ENCODE measurements around the gene MRGPRX2.

The MRGPRX2 gene

GRCh38 chr11:19060629-19061028, at the start of gene MRGPRX2:
MRGPRX2 (minus strand) TSS chr11:19060717; CDS start chr11:19056402, 4,315 bp downstream.
- TF ChIP-seq CTCF (IDR thresholded peaks at IDR 0.05; ENCODE audit: low read depth, low read length) (no peak), EZH2phosphoT487 (IDR thresholded peaks at IDR 0.05; ENCODE audit: low read depth) (no peak)
- Histone ChIP-seq H3K4me2 (ENCODE audit: low read length) (no peak within 1 kb of the TSS), H3K4me3 (ENCODE audit: low read length) (no peak within 1 kb of the TSS), H3K27ac (ENCODE audit: low read length) (no peak within 1 kb of the TSS), H3K36me3 (replicated peaks; ENCODE audit: low read depth, low read length) (no peaks in the 10 kb centered on the region), H3K4me1 (ENCODE audit: low read length) (peaks cover 11% of the 10 kb centered on the region), H2AFZ (ENCODE audit: low read depth, low read length) (no peak within 1 kb of the TSS), H3K9ac (ENCODE audit: low read length) (no peak within 1 kb of the TSS), H3K79me2 (ENCODE audit: low read length) (no peaks in the 10 kb centered on the region), H4K20me1 (ENCODE audit: insufficient read depth, low read length) (no peaks in the 10 kb centered on the region), H3K27me3 (ENCODE audit: low read depth, low read length) (peaks cover 16% of the 10 kb centered on the region; the same call in 1 of the 2 replicates), H3K9me3 (ENCODE audit: insufficient read depth, low read length) (no peaks in the 10 kb centered on the region)

GRCh38 chr11:19110295-19110694, 49.8 kb upstream of the MRGPRX2 start:
- no peaks in the 10 kb centered on the region for H3K9me3 ChIP-seq (ENCODE audit: insufficient read depth, low read length)
- peaks cover 8% of the 10 kb centered on the region for H3K4me1 ChIP-seq (ENCODE audit: low read length)
- H3K4me3 ChIP-seq (ENCODE audit: low read length) = no peak overlapping the region
- no peaks in the 10 kb centered on the region for H3K36me3 ChIP-seq (replicated peaks; ENCODE audit: low read depth, low read length)
- TF ChIP-seq CTCF (IDR thresholded peaks at IDR 0.05; ENCODE audit: low read depth, low read length) (no peak), EZH2phosphoT487 (IDR thresholded peaks at IDR 0.05; ENCODE audit: low read depth) (no peak)
- no peak overlapping the region for H3K9ac ChIP-seq (ENCODE audit: low read length)
- H4K20me1 ChIP-seq (ENCODE audit: insufficient read depth, low read length) = no peaks in the 10 kb centered on the region
- H3K27me3 ChIP-seq (ENCODE audit: low read depth, low read length) = peaks cover 12% of the 10 kb centered on the region
- no peak overlapping the region for H2AFZ ChIP-seq (ENCODE audit: low read depth, low read length)
- no peak overlapping the region for H3K4me2 ChIP-seq (ENCODE audit: low read length)
- no peak overlapping the region for H3K27ac ChIP-seq (ENCODE audit: low read length)
- no peaks in the 10 kb centered on the region for H3K79me2 ChIP-seq (ENCODE audit: low read length)

- Histone ChIP-seq H3K36me3 (replicated peaks; ENCODE audit: low read depth, low read length) (no peaks in the 10 kb centered on the region), H3K9me3 (ENCODE audit: insufficient read depth, low read length) (no peaks in the 10 kb centered on the region), H3K4me2 (ENCODE audit: low read length) (no peak overlapping the region), H3K27me3 (ENCODE audit: low read depth, low read length) (peaks cover 14% of the 10 kb centered on the region), H3K79me2 (ENCODE audit: low read length) (no peaks in the 10 kb centered on the region), H4K20me1 (ENCODE audit: insufficient read depth, low read length) (no peaks in the 10 kb centered on the region), H3K27ac (ENCODE audit: low read length) (no peak overlapping the region), H2AFZ (ENCODE audit: low read depth, low read length) (no peak overlapping the region), H3K4me1 (ENCODE audit: low read length) (peaks cover 8% of the 10 kb centered on the region), H3K9ac (ENCODE audit: low read length) (no peak overlapping the region), H3K4me3 (ENCODE audit: low read length) (no peak overlapping the region)
- TF ChIP-seq CTCF (IDR thresholded peaks at IDR 0.05; ENCODE audit: low read depth, low read length) (no peak), EZH2phosphoT487 (IDR thresholded peaks at IDR 0.05; ENCODE audit: low read depth) (no peak)
These were observed 46.6 kb upstream of the MRGPRX2 start for GRCh38 chr11:19107125-19107524.

- H3K36me3 ChIP-seq (replicated peaks; ENCODE audit: low read depth, low read length) = no peaks in the 10 kb centered on the region
- no peak for TF ChIP-seq CTCF (IDR thresholded peaks at IDR 0.05; ENCODE audit: low read depth, low read length)
- no peak for TF ChIP-seq EZH2phosphoT487 (IDR thresholded peaks at IDR 0.05; ENCODE audit: low read depth)
- peaks cover 14% of the 10 kb centered on the region for H3K27me3 ChIP-seq (ENCODE audit: low read depth, low read length)
- H2AFZ ChIP-seq (ENCODE audit: low read depth, low read length) = no peak overlapping the region
- H3K27ac ChIP-seq (ENCODE audit: low read length) = no peak overlapping the region
- no peak overlapping the region for H3K9ac ChIP-seq (ENCODE audit: low read length)
- H3K79me2 ChIP-seq (ENCODE audit: low read length) = no peaks in the 10 kb centered on the region
- peaks cover 8% of the 10 kb centered on the region for H3K4me1 ChIP-seq (ENCODE audit: low read length)
- no peaks in the 10 kb centered on the region for H4K20me1 ChIP-seq (ENCODE audit: insufficient read depth, low read length)
- H3K9me3 ChIP-seq (ENCODE audit: insufficient read depth, low read length) = no peaks in the 10 kb centered on the region
- no peak overlapping the region for H3K4me2 ChIP-seq (ENCODE audit: low read length)
- H3K4me3 ChIP-seq (ENCODE audit: low read length) = no peak overlapping the region
These were observed 44.5 kb upstream of the MRGPRX2 start for GRCh38 chr11:19105011-19105410.

Measured in OCI-LY3 (cell line).